Mammary epithelial cell (primary cell): ENCODE measurements around the gene SMIM32.

ENCODE experiments used
- CTCF ChIP-seq, 2 donors: IDR thresholded peaks in 1 of 2; conservative IDR thresholded peaks in 1 of 2; 2 replicates each; pipeline ENCODE4 v1.5.1; 2011 to 2012; ENCODE audit warnings: inconsistent platforms in 2 of 2, low read length in 2 of 2, mild to moderate bottlenecking in 2 of 2, control low read depth in 1 of 2, low read depth in 1 of 2; ENCODE audit not compliant: insufficient read depth in 1 of 2; ENCODE audit errors: extremely low read depth in 1 of 2
- EZH2 ChIP-seq: IDR thresholded peaks from 2 replicates; pipeline ENCODE4 v1.6.1; 2012; ENCODE audit warnings: low read length, inconsistent platforms, borderline replicate concordance

DNA sequence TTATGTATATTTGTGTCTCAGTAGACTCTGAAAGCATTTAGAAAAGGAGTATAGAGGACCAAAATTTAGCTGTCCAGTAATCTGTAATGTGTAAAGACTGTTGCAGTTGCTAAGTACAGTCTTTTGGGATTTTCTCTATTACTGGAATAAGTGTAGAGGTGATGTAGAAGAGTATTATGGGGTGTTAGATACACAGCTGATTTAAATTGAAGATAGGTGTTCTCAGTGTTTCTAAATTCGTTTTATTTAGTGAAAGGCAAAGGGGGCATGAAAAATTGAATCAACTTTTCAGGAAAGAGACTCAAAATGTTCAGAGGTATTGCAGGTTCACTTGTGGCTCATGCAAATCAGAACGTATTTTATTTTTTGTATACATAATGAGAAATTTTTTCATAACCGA, 46.8 kb downstream of the SMIM32 start:
- TF ChIP-seq CTCF (conservative IDR thresholded peaks at IDR 0.05 in 1 of 2, IDR thresholded peaks at IDR 0.05 in 1 of 2; ENCODE audit: extremely low read depth in 1 of 2, insufficient read depth in 1 of 2, low read depth in 1 of 2, low read length in 2 of 2) (no peak), EZH2 (no peak)
